Natural killer cell (primary cell): ENCODE measurements around the gene CEP131. TPM values are rescaled to one million over a fixed set of nuclear protein-coding genes. Genes with fewer than 3 reads are reported as not detected.
A peak's percentile ranks its signal among the peaks of the same experiment; 100 is the strongest.

Experiments used
- ATAC-seq, 3 donors: fragments of 150-1000 bp in 2 of 3; fragments of 200-7000 bp in 1 of 3; cut with Tn5 transposase; 1 replicate in 1 of 3; 2 replicates in 2 of 3; pipeline ENCODE4 v1.10.0; 2021; ENCODE audit warnings: mild to moderate bottlenecking in 2 of 3, moderate library complexity in 2 of 3
- DNase-seq, 2 donors: peaks; one replicate each; pipeline versions ENCODE4 v3.0.0 to v3.0.0-alpha.2; 2013 to 2021; ENCODE audit warnings: mixed read lengths in 1 of 2
- H3K27ac ChIP-seq: one replicate; pipeline ENCODE4 v1.5.1; 2013; ENCODE audit warnings: mild to moderate bottlenecking, low read length
- H3K27me3 ChIP-seq: one replicate; pipeline ENCODE4 v1.6.1; 2013; ENCODE audit warnings: low read length; ENCODE audit not compliant: control insufficient read depth, insufficient read depth
- H3K36me3 ChIP-seq: one replicate; pipeline ENCODE4 v1.6.1; 2013; ENCODE audit warnings: low read length; ENCODE audit not compliant: control insufficient read depth, insufficient read depth
- H3K4me1 ChIP-seq: one replicate; pipeline ENCODE4 v1.6.1; 2013; ENCODE audit warnings: low read length; ENCODE audit not compliant: control insufficient read depth, insufficient read depth
- H3K4me3 ChIP-seq: one replicate; pipeline ENCODE4 v1.5.1; 2013; ENCODE audit warnings: low read length
- H3K9me3 ChIP-seq: one replicate; pipeline ENCODE4 v1.6.1; 2013; ENCODE audit warnings: low read length; ENCODE audit not compliant: control insufficient read depth, insufficient read depth
- H3K27ac Mint-ChIP-seq, 2 donors: one replicate each; pipeline ENCODE4 v1.8.0; 2022; ENCODE audit warnings: mild to moderate bottlenecking in 2 of 2, mixed read lengths in 2 of 2, moderate library complexity in 1 of 2
- H3K27me3 Mint-ChIP-seq, 2 donors: one replicate each; pipeline ENCODE4 v1.8.0; 2022; ENCODE audit warnings: low read depth in 2 of 2, mixed read lengths in 2 of 2
- H3K36me3 Mint-ChIP-seq: one replicate; pipeline ENCODE4 v1.8.0; 2022; ENCODE audit warnings: mixed read lengths
- H3K4me1 Mint-ChIP-seq, 2 donors: one replicate each; pipeline ENCODE4 v1.8.0; 2022; ENCODE audit warnings: mixed read lengths in 2 of 2
- H3K4me3 Mint-ChIP-seq: one replicate; pipeline ENCODE4 v1.8.0; 2022; ENCODE audit warnings: mild to moderate bottlenecking, moderate library complexity, mixed read lengths
- H3K9me3 Mint-ChIP-seq, 2 donors: one replicate each; pipeline ENCODE4 v1.8.0; 2022; ENCODE audit warnings: mixed read lengths in 2 of 2
- CTCF ChIP-seq: fragments of 200-600 bp; IDR thresholded peaks from one replicate; pipeline ENCODE4 v1.8.0; 2022; ENCODE audit warnings: antibody characterized with exemption
- WGBS: methylation state at CpG from one replicate; pipeline ENCODE4 v1.1.7; 2013; ENCODE audit warnings: missing lambda C conversion rate; ENCODE audit not compliant: insufficient coverage; 5-methylcytosine and 5-hydroxymethylcytosine counted together
- intact Hi-C: fragments of 100-400 bp; cut with micrococcal nuclease; formaldehyde crosslinking; loops from one replicate; pipeline ENCODE4 v1.14.2; 2022
- total RNA-seq, 4 donors: library from RNA; stranded (reverse); fragments of 120-200 nt in 1 of 4; gene quantifications; one replicate each; pipeline versions ENCODE4 v1.2.3 to v1.2.4, GENCODE V29; 2013 to 2022

Gene CEP131
- total RNA-seq, 3 donors from 2014 or later (not counting 1 experiment from before 2014, with no cell fraction given): 9.9 to 11.4 (median 10.0) TPM

- ATAC-seq: no peak
- Mint-ChIP-seq H3K27ac (peak overlapping the region; percentile 76 to 90), H3K36me3 (no peaks in the 10 kb centered on the region), H3K4me3 (peak overlapping the region; percentile 74), H3K9me3 (no peaks in the 10 kb centered on the region), H3K27me3 (no peaks in the 10 kb centered on the region), H3K4me1 (peaks cover 28 to 49% of the 10 kb centered on the region in 2 donors)
- no peak for DNase-seq
- Histone ChIP-seq H3K4me1 (peaks cover 50% of the 10 kb centered on the region), H3K4me3 (peak overlapping the region; percentile 65), H3K27me3 (no peaks in the 10 kb centered on the region), H3K9me3 (no peaks in the 10 kb centered on the region), H3K36me3 (peaks cover under 1% of the 10 kb centered on the region), H3K27ac (no peak overlapping the region)
- intact Hi-C loops: no loop called here
- TF ChIP-seq CTCF: no peak
- WGBS: under 1% methylated on average over 26 of the region's 26 CpGs
Measured at GRCh38 chr17:81238490-81238814, 15.7 kb upstream of the CEP131 start.

GRCh38 chr17:81237591-81238489, 15.1 kb upstream of the CEP131 start:
- H3K36me3 ChIP-seq: peaks cover 4% of the 10 kb centered on the region
- peak overlapping the region; percentile 74 for H3K4me3 Mint-ChIP-seq
- H3K27ac Mint-ChIP-seq: peak overlapping the region in 1 of 2 donors; percentile 90
- intact Hi-C loops: no loop called here
- peak overlapping the region; percentile 65 for H3K4me3 ChIP-seq
- WGBS: 62% methylated on average over 36 of the region's 36 CpGs
- H3K36me3 Mint-ChIP-seq: no peaks in the 10 kb centered on the region
- no peak for DNase-seq
- peaks cover 28 to 49% of the 10 kb centered on the region in 2 donors for H3K4me1 Mint-ChIP-seq
- no peak for TF ChIP-seq CTCF
- no peak for ATAC-seq
- H3K9me3 Mint-ChIP-seq: no peaks in the 10 kb centered on the region
- no peaks in the 10 kb centered on the region for H3K9me3 ChIP-seq
- H3K4me1 ChIP-seq: peaks cover 50% of the 10 kb centered on the region
- H3K27me3 ChIP-seq: no peaks in the 10 kb centered on the region
- no peaks in the 10 kb centered on the region for H3K27me3 Mint-ChIP-seq
- no peak overlapping the region for H3K27ac ChIP-seq

- Histone ChIP-seq H3K9me3 (no peaks in the 10 kb centered on the region), H3K4me3 (no peak overlapping the region), H3K27me3 (no peaks in the 10 kb centered on the region), H3K36me3 (peaks cover 8% of the 10 kb centered on the region), H3K4me1 (peaks cover 42% of the 10 kb centered on the region), H3K27ac (no peak overlapping the region)
- no peak for TF ChIP-seq CTCF
- Mint-ChIP-seq H3K27ac (no peak overlapping the region), H3K4me1 (peaks cover 22 to 42% of the 10 kb centered on the region in 2 donors), H3K9me3 (no peaks in the 10 kb centered on the region), H3K36me3 (no peaks in the 10 kb centered on the region), H3K27me3 (no peaks in the 10 kb centered on the region), H3K4me3 (no peak overlapping the region)
- no peak for ATAC-seq
- 93% methylated on average over 21 of the region's 21 CpGs for WGBS
- DNase-seq: no peak
- intact Hi-C loops: no loop called here
Measured at GRCh38 chr17:81236784-81237183, 14.0 kb upstream of the CEP131 start.
